Stimulated activated CD8-positive, alpha-beta memory T cell treated with anti-CD3 and anti-CD28 coated beads, Interleukin-4, amount 100 ng/mL, for 1 hour (primary cell): ENCODE measurements around the gene RALB.
"Not testable (repeated sequence)": the region's sequence is repeated elsewhere in the genome, so short reads cannot be mapped to it uniquely, and the experiment has no call there.

Experiments
- DNase-seq, 2 donors: peaks; one replicate each; pipeline ENCODE4 v3.0.0-alpha.2; 2020; ENCODE audit warnings: low read depth in 2 of 2, low spot score in 1 of 2

RALB gene

GRCh38 chr2:120291401-120292311 is 39.0 kb downstream of the RALB start:
- no peak for DNase-seq

- no peak for DNase-seq
Measured at GRCh38 chr2:120293096-120294007, 40.7 kb downstream of the RALB start.

- DNase-seq, result no peak
Measured at GRCh38 chr2:120294008-120294340, 41.3 kb downstream of the RALB start.

- DNase-seq, result no peak
Measured at GRCh38 chr2:120298173-120298835, 45.7 kb downstream of the RALB start.

- DNase-seq, result no peak
Measured at GRCh38 chr2:120299004-120299403, 46.4 kb downstream of the RALB start.

- DNase-seq, result no peak
Measured at GRCh38 chr2:120299561-120299960, 46.9 kb downstream of the RALB start.

GRCh38 chr2:120300385-120300784 is 47.7 kb downstream of the RALB start:
- no peak for DNase-seq

- DNase-seq, result no peak
Measured at GRCh38 chr2:120301284-120301683, 48.6 kb downstream of the RALB start.

- DNase-seq, result no peak
Measured at GRCh38 chr2:120302301-120302700, 49.6 kb downstream of the RALB start.

- no peak for DNase-seq
Measured at GRCh38 chr2:120303177-120303576, 50.5 kb downstream of the RALB start.

- DNase-seq, result no peak
Measured at GRCh38 chr2:120305296-120305695, 52.6 kb downstream of the RALB start.

- no peak for DNase-seq
Measured at GRCh38 chr2:120305937-120306490, 53.4 kb downstream of the RALB start.

GRCh38 chr2:120307482-120307881 is 54.8 kb downstream of the RALB start:
- no peak for DNase-seq

GRCh38 chr2:120308038-120308910 is 55.6 kb downstream of the RALB start:
- DNase-seq, result no peak

- no peak for DNase-seq
Measured at GRCh38 chr2:120310136-120310535, 57.5 kb downstream of the RALB start.

GRCh38 chr2:120310841-120311240 is 58.2 kb downstream of the RALB start:
- not testable (repeated sequence) for DNase-seq

- DNase-seq, result no peak
Measured at GRCh38 chr2:120312076-120312475, 59.4 kb downstream of the RALB start.

GRCh38 chr2:120312860-120313694 is 60.4 kb downstream of the RALB start:
- DNase-seq, result peak; percentile 41 to 52
